D341Med (cell line): ENCODE results near the gene MBOAT2.

Experiments
- DNase-seq: peaks from one replicate; pipeline ENCODE4 v3.0.0; 2012; ENCODE audit warnings: low spot score

Gene MBOAT2

GRCh38 chr2:8893978-8894820, 109.3 kb downstream of the MBOAT2 start:
- no peak for DNase-seq

GRCh38 chr2:8893474-8893873, 110.0 kb downstream of the MBOAT2 start:
- DNase-seq: no peak

GRCh38 chr2:8892111-8892510, 111.4 kb downstream of the MBOAT2 start:
- DNase-seq: no peak

- DNase-seq: no peak
Observed at GRCh38 chr2:8889978-8890377, 113.5 kb downstream of the MBOAT2 start.

GRCh38 chr2:8888963-8889362, 114.5 kb downstream of the MBOAT2 start:
- no peak for DNase-seq

- DNase-seq: no peak
Observed at GRCh38 chr2:8886876-8887275, 116.6 kb downstream of the MBOAT2 start.

- DNase-seq: no peak
Observed at GRCh38 chr2:8886202-8886518, 117.3 kb downstream of the MBOAT2 start.

GRCh38 chr2:8885449-8886201, 117.9 kb downstream of the MBOAT2 start:
- DNase-seq: no peak

GRCh38 chr2:8884812-8885211, 118.7 kb downstream of the MBOAT2 start:
- DNase-seq: no peak

GRCh38 chr2:8882094-8882493, 121.4 kb downstream of the MBOAT2 start:
- DNase-seq: peak; percentile 70

GRCh38 chr2:8877894-8878293, 125.6 kb downstream of the MBOAT2 start:
- no peak for DNase-seq

- DNase-seq: no peak
Observed at GRCh38 chr2:8877332-8877731, 126.2 kb downstream of the MBOAT2 start.

- no peak for DNase-seq
Observed at GRCh38 chr2:8876628-8877027, 126.9 kb downstream of the MBOAT2 start.

GRCh38 chr2:8872821-8873432, 130.6 kb downstream of the MBOAT2 start:
- DNase-seq: peak; percentile 46

GRCh38 chr2:8870441-8870840, 133.0 kb downstream of the MBOAT2 start:
- DNase-seq: no peak

- DNase-seq: no peak
Observed at GRCh38 chr2:8867363-8867762, 136.1 kb downstream of the MBOAT2 start.

GRCh38 chr2:8863331-8863953, 140.0 kb downstream of the MBOAT2 start:
- no peak for DNase-seq

GRCh38 chr2:8862230-8862629, 141.3 kb downstream of the MBOAT2 start:
- DNase-seq: no peak

- no peak for DNase-seq
Observed at GRCh38 chr2:8861797-8862196, 141.7 kb downstream of the MBOAT2 start.

GRCh38 chr2:8860239-8860638, 143.2 kb downstream of the MBOAT2 start:
- DNase-seq: no peak

GRCh38 chr2:8858910-8859309, 144.6 kb downstream of the MBOAT2 start:
- DNase-seq: no peak

- no peak for DNase-seq
Observed at GRCh38 chr2:8858264-8858663, 145.2 kb downstream of the MBOAT2 start.

- no peak for DNase-seq
Observed at GRCh38 chr2:8857709-8858108, 145.8 kb downstream of the MBOAT2 start.
